ENCODE results near the gene CCL2.

- TF ChIP-seq, protein P1, sequence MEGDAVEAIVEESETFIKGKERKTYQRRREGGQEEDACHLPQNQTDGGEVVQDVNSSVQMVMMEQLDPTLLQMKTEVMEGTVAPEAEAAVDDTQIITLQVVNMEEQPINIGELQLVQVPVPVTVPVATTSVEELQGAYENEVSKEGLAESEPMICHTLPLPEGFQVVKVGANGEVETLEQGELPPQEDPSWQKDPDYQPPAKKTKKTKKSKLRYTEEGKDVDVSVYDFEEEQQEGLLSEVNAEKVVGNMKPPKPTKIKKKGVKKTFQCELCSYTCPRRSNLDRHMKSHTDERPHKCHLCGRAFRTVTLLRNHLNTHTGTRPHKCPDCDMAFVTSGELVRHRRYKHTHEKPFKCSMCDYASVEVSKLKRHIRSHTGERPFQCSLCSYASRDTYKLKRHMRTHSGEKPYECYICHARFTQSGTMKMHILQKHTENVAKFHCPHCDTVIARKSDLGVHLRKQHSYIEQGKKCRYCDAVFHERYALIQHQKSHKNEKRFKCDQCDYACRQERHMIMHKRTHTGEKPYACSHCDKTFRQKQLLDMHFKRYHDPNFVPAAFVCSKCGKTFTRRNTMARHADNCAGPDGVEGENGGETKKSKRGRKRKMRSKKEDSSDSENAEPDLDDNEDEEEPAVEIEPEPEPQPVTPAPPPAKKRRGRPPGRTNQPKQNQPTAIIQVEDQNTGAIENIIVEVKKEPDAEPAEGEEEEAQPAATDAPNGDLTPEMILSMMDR (IDR thresholded peaks at IDR 0.05): no peak
- TF ChIP-seq EZH2 (IDR thresholded peaks at IDR 0.05; ENCODE audit: borderline replicate concordance, insufficient read depth, low read depth, low read length, poor library complexity, severe bottlenecking): no peak
These were observed 3.0 kb upstream of the CCL2 start for GRCh38 chr17:34252095-34252443.

All from B cell (primary cell).